ENCODE measurements around the gene BFSP2. TPM values are rescaled to one million over a fixed set of nuclear protein-coding genes. Genes with fewer than 3 reads are reported as not detected.

BFSP2 gene
- total RNA-seq, 3 donors from 2014 or later, result not detected

DNA sequence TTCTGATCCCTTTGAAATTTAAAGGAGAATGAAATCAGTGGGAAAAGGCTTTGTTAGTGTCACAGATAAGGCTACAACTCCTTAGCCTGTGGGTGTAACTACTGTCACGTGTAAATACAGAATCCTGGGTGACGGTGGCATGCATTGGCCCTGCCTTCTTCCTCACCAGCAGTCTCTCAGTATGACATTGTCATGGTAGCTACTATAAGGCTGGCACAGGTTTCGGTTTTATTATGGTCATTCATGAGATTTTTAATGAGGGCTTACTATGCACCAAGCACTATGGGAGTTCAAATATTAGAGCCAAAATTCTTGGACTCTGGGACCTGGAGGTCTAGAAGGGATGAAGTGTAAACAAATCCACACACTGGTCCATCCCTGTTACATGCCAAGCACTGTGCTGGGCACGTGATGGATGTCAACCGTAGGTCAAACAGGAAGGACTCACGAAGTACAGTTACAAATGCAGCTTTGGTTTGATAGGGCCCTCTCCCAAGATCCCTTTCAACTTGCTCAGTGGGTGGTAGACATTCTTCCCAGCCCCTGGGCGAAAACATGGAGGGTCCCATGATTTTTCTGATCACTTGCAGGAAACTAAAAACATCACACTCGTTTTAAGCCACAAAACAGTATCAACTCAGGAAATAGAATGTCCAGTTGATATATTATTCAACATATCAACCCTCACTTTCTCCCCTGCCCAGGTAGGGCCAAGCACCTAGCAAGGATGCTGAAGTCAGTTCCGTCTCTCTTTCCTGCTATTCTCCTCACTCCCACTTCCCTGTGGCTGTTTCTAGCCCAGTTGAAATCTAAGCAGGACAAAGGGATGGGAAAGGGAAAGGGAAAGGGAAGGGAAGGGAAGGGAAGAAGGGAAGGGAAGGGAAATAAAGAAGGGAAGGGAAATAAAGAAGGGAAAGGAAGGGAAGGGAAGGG lies 25.3 kb downstream of the BFSP2 start:
- no peak overlapping the region for H3K4me3 ChIP-seq
- TF ChIP-seq, protein P1, sequence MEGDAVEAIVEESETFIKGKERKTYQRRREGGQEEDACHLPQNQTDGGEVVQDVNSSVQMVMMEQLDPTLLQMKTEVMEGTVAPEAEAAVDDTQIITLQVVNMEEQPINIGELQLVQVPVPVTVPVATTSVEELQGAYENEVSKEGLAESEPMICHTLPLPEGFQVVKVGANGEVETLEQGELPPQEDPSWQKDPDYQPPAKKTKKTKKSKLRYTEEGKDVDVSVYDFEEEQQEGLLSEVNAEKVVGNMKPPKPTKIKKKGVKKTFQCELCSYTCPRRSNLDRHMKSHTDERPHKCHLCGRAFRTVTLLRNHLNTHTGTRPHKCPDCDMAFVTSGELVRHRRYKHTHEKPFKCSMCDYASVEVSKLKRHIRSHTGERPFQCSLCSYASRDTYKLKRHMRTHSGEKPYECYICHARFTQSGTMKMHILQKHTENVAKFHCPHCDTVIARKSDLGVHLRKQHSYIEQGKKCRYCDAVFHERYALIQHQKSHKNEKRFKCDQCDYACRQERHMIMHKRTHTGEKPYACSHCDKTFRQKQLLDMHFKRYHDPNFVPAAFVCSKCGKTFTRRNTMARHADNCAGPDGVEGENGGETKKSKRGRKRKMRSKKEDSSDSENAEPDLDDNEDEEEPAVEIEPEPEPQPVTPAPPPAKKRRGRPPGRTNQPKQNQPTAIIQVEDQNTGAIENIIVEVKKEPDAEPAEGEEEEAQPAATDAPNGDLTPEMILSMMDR (IDR thresholded peaks at IDR 0.05), result no peak
- no peaks in the 10 kb centered on the region for H3K9me3 ChIP-seq
- ATAC-seq (peak; percentile 24), DNase-seq (no peak)
- H3K4me1 ChIP-seq (ENCODE audit: low read depth), result peaks cover 4% of the 10 kb centered on the region
- intact Hi-C loops (cut with DNase I, micrococcal nuclease), result loop anchor here (5.0 to 10.0 kb wide), 3 partner anchors 390 to 700 kb away; partner anchors contain the start of genes NPHP3 (in 1 of the 2) and TMEM108 (in 1 of the 2)
- H3K36me3 ChIP-seq (ENCODE audit: low read depth), result no peaks in the 10 kb centered on the region

DNA sequence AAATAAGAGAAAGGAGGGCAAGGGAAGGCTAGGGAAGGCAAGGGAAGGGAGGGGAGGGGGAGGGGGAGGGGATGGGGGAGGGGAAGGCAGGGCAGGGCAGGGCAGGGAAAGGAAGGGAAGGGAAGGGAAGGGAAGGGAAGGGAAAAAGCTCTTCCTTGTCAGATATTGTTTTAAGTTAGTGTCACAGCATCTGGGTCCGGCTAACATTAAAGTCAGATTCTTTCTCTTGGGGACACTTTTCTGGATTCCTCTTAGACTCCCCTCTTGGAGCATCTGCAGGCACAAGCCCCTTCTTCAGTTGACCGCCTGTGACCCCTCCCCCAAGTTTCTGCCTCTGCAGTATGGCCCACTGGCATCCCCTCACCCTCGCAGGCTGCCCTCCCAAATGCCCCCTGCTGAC lies 26.0 kb downstream of the BFSP2 start:
- Histone ChIP-seq H3K4me3 (no peak overlapping the region), H3K9me3 (no peaks in the 10 kb centered on the region), H3K4me1 (ENCODE audit: low read depth) (peaks cover 4% of the 10 kb centered on the region), H3K36me3 (ENCODE audit: low read depth) (no peaks in the 10 kb centered on the region)
- intact Hi-C loops (cut with DNase I, micrococcal nuclease), result loop anchor here (10.0 kb wide), 2 partner anchors 391 to 701 kb away; partner anchors contain the start of genes NPHP3 (in 1 of the 2) and TMEM108 (in 1 of the 2)
- DNase-seq (no peak), ATAC-seq (no peak)
- TF ChIP-seq, protein P1 (IDR thresholded peaks at IDR 0.05), result no peak

GRCh38 chr3:133426721-133427120 lies 26.9 kb downstream of the BFSP2 start:
- no peaks in the 10 kb centered on the region for H3K9me3 ChIP-seq
- intact Hi-C loops (cut with DNase I, micrococcal nuclease), result loop anchor here (10.0 kb wide), 2 partner anchors 392 to 702 kb away; partner anchors contain the start of genes NPHP3 (in 1 of the 2) and TMEM108 (in 1 of the 2)
- TF ChIP-seq, protein P1 (IDR thresholded peaks at IDR 0.05), result no peak
- no peaks in the 10 kb centered on the region for H3K36me3 ChIP-seq (ENCODE audit: low read depth)
- peaks cover 4% of the 10 kb centered on the region for H3K4me1 ChIP-seq (ENCODE audit: low read depth)
- DNase-seq (no peak), ATAC-seq (no peak)
- no peak overlapping the region for H3K4me3 ChIP-seq

GRCh38 chr3:133428552-133428951 lies 28.7 kb downstream of the BFSP2 start:
- peaks cover under 1% of the 10 kb centered on the region for H3K4me1 ChIP-seq (ENCODE audit: low read depth)
- TF ChIP-seq, protein P1 (IDR thresholded peaks at IDR 0.05), result no peak
- intact Hi-C loops (cut with DNase I, micrococcal nuclease), result loop anchor here (10.0 kb wide), 2 partner anchors 394 to 704 kb away; partner anchors contain the start of genes NPHP3 (in 1 of the 2) and TMEM108 (in 1 of the 2)
- H3K9me3 ChIP-seq, result no peaks in the 10 kb centered on the region
- no peak for DNase-seq
- ATAC-seq, result no peak
- H3K4me3 ChIP-seq, result no peak overlapping the region
- no peaks in the 10 kb centered on the region for H3K36me3 ChIP-seq (ENCODE audit: low read depth)

GRCh38 chr3:133429063-133429462 lies 29.2 kb downstream of the BFSP2 start:
- no peak for ATAC-seq
- intact Hi-C loops (cut with DNase I, micrococcal nuclease), result loop anchor here (10.0 kb wide), 2 partner anchors 394 to 704 kb away; partner anchors contain the start of genes NPHP3 (in 1 of the 2) and TMEM108 (in 1 of the 2)
- no peak overlapping the region for H3K4me3 ChIP-seq

More at GRCh38 chr3:133429063-133429462, 29.2 kb downstream of the BFSP2 start:
- H3K9me3 ChIP-seq, result no peaks in the 10 kb centered on the region
- TF ChIP-seq, protein P1 (IDR thresholded peaks at IDR 0.05), result no peak
- DNase-seq, result no peak
- no peaks in the 10 kb centered on the region for H3K36me3 ChIP-seq (ENCODE audit: low read depth)
- no peaks in the 10 kb centered on the region for H3K4me1 ChIP-seq (ENCODE audit: low read depth)

Data from mucosa of descending colon (tissue), 3 donors.